ENCODE measurements around the gene NUDT22.

The NUDT22 gene

GRCh38 chr11:64206457-64207255, 19.4 kb upstream of the NUDT22 start, which contains the start of gene FERMT3:
FERMT3 (plus strand) TSS chr11:64206721; CDS start chr11:64207365, 644 bp downstream.
- peak; percentile 26 for DNase-seq (ENCODE audit: low spot score)

- DNase-seq (ENCODE audit: low spot score), result peak; percentile 22
Observed at GRCh38 chr11:64207256-64208085, 18.6 kb upstream of the NUDT22 start.

- DNase-seq (ENCODE audit: low spot score), result peak; percentile 26
Observed at GRCh38 chr11:64208086-64208795, 17.8 kb upstream of the NUDT22 start.

DNA sequence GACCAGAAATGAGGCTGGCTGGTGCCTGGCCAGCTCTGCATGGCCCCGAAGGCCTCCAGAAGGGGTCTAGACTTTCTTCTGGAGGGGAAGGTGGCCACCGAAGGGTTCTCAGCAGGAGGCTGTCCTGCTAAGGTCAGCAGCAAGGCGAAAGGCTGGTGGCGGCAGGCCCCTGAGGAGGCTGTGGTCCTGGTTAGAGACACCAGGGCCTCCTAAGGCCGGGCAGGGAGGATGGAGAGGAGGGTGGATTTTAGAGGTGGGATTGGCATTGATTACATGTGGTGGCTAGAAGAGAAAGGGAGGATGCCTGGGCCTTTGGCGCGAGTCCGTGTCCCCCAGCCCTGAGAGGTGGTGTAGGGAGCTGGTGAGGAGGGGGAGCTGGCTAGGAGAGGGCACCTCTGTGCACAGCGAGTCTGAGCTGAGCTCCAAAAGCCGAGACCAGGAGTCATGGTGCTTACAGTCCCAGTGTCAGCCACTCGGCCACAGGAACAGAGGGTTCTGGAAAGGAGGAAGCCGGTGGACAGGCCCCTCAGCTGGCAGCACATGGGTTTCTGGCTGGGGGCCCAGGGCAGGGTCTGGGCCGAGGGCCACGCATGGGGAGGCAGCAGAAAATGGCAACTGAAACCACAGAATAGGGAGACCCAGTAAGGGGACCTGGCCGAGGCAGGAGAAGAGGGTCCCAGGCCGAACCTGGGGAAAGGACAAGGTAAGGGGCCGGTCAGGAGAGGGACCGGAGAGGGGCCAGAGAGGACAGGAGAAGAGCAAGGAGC, 17.1 kb upstream of the NUDT22 start:
- peak; percentile 26 for DNase-seq (ENCODE audit: low spot score)

- DNase-seq (ENCODE audit: low spot score), result no peak
Observed at GRCh38 chr11:64209563-64209843, 16.6 kb upstream of the NUDT22 start.

GRCh38 chr11:64210301-64211020, 15.6 kb upstream of the NUDT22 start:
- peak; percentile 40 for DNase-seq (ENCODE audit: low spot score)

GRCh38 chr11:64211181-64211872, 14.7 kb upstream of the NUDT22 start:
- no peak for DNase-seq (ENCODE audit: low spot score)

DNA sequence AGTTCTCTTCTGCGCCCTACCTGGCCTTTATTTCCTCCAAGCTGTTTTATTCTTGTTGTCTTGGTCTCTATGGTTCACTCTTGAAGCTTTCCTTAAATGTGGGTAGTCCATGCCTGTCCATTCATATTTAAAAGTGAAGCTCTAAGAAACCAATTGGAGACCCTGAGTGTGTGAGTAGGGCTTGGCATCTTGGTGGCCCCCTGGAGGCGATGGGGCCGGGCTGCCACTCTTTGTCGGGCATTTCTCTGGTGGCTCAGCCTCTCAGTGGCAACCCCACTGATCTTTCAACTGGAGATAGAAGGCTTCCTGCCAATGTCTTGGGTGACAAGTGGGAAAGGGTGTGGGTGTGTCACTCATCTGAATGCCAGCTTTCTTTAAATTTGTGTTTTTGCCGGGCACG, 9.2 kb upstream of the NUDT22 start:
- no peak for DNase-seq (ENCODE audit: low spot score)

DNA sequence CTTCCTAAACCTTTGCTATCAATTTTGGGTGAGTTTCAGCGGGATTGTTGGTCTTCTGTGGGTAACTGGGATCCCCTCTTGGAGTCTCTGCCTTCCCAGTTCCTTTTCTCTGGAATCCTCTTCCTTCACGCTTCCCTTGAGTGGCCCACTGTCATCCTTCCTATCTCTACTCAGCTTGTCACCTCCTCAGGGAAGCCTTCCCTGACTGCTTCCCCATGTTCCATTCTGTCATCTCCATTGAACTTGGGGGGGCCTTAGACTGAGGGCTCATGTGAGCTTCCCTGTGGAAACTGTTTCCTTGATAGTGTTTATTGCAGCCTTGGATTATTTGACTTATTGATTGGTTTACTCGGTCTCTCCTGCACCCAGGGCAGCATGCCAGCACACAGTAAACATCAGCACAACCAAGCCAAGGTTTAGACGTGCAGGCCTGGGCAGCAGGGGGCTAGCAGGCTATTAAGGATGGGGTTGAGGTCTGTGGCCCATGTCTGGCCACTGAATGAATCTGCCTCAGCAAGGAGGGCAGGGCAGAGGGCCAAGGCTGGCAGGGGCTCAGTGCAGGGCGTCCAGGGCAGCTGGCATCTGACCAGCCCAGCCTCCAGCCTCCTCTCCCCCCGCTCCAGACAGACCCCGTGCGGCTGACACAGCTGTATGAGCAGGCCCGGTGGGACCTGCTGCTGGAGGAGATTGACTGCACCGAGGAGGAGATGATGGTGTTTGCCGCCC, 7.3 kb upstream of the NUDT22 start:
- DNase-seq (ENCODE audit: low spot score), result no peak

GRCh38 chr11:64219354-64219684, 6.8 kb upstream of the NUDT22 start:
- no peak for DNase-seq (ENCODE audit: low spot score)

GRCh38 chr11:64219755-64220154, 6.3 kb upstream of the NUDT22 start:
- DNase-seq (ENCODE audit: low spot score), result no peak

DNA sequence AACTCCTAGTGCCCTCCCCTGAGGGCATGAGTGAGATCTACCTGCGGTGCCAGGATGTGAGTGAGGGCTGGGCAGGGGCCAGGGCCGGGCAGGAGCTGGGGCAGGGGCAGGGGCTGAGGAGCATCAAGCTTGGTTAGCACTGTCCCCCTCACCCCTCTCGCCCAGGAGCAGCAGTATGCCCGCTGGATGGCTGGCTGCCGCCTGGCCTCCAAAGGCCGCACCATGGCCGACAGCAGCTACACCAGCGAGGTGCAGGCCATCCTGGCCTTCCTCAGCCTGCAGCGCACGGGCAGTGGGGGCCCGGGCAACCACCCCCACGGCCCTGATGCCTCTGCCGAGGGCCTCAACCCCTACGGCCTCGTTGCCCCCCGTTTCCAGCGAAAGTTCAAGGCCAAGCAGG, 5.8 kb upstream of the NUDT22 start:
- DNase-seq (ENCODE audit: low spot score), result no peak

GRCh38 chr11:64220798-64221197, 5.3 kb upstream of the NUDT22 start:
- DNase-seq (ENCODE audit: low spot score), result no peak

DNA sequence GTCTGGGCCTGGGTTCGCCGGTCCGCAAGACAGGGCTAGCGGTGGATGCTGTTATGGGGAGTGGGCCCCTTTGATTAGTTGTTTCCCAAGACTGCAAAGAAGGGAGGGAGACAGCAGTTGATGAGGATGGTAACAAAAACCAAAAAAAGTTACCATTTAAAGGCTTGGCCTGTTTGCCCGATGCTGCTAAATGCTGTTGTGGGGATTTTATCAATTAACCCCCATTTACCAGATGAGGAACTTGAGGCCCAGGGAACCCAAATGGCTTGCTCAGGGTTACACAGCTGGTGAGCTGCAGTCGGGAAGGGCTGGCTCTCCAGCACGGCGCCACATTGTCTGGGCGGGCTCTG, 3.4 kb upstream of the NUDT22 start:
- DNase-seq (ENCODE audit: low spot score), result no peak

- DNase-seq (ENCODE audit: low spot score), result peak; percentile 23
Observed at GRCh38 chr11:64223001-64223651, 2.9 kb upstream of the NUDT22 start.

- DNase-seq (ENCODE audit: low spot score), result no peak
Observed at GRCh38 chr11:64224151-64224890, 1.8 kb upstream of the NUDT22 start.

GRCh38 chr11:64224891-64225607, 1.0 kb upstream of the NUDT22 start:
- DNase-seq (ENCODE audit: low spot score), result no peak

- no peak for DNase-seq (ENCODE audit: low spot score)
Observed at GRCh38 chr11:64226507-64227051, 505 bp downstream of the NUDT22 start.

Data from D341Med (cell line).